NOMO-1 treated with dmso at 0.1 percent for 144 hours (cell line): ENCODE results near the gene ARHGEF12.

Experiments
- DNase-seq: peaks from one replicate; lab custom pipeline; 2025; ENCODE audit not compliant: unreplicated experiment; lab: John Stamatoyannopoulos, UW

Gene ARHGEF12

DNA sequence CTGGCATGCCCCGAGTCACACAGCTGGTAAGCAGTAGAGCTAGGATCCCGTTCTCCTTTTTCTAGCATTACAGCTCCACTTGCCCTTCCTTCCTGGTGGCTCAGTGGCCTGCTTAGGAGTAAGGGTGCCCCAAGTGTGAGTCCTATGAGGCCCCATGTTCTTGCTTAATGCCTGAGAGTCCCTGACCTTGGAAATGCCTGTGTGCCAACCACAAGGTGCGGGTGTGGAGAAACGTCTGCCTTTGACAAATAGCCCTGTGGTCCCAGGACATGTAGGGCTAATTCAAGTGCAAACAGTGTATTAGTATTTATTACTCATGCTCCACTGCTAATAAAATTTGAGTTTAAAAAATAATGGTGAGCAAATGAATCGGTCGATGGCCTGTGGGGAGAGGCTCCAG, 193.7 kb downstream of the ARHGEF12 start:
- DNase-seq: no peak

GRCh38 chr11:120532082-120532831, 196.0 kb downstream of the ARHGEF12 start:
- no peak for DNase-seq

GRCh38 chr11:120532832-120533196, 196.6 kb downstream of the ARHGEF12 start:
- no peak for DNase-seq

- DNase-seq: no peak
Measured at GRCh38 chr11:120536091-120536796, 200.0 kb downstream of the ARHGEF12 start.

GRCh38 chr11:120536797-120537169, 200.6 kb downstream of the ARHGEF12 start:
- no peak for DNase-seq

DNA sequence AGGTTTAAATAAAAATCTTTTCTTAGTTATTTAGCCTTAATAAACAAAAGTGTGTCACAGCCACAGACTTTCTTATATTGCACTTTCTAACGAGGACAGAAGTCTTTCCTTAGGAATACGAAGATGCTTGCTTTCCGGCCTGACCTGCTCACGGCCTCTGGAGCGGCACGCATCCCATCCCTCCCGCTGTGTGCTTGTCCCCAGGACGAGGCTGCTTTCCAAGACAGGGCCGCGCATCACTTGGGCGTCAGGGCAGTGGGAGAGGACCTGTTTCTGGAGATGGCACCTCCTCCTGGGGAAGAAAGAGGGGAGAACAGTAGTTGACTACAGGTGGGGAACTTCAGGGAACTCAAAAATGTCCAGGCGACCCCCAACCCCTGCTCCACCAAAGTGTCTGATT, 201.8 kb downstream of the ARHGEF12 start:
- DNase-seq: no peak

DNA sequence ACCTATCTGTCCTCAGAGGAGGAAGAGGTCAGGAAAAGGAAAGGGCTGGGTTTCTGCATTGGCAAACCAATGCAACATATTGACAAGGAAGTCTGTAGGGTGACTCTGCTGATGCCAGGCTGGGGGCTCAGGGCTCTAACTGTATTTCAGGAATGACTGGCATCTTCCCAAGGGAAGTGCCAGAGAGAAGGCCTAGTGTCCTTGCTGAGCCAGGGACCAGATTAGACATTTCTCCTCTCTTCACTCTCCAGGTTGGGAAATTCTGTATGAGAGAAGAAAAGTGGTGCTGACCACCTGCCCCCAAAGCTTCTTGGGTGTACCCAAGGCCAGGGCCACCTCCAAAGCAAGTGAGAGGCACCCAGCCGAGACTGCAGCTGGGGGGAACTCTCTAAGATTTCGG, 202.5 kb downstream of the ARHGEF12 start:
- no peak for DNase-seq
